WTC11 (cell line): ENCODE results near the gene YEATS2. TPM values are rescaled to one million over a fixed set of nuclear protein-coding genes. Genes with fewer than 3 reads are reported as not detected.

Experiments used
- ATAC-seq: fragments of 200-7000 bp; cut with Tn5 transposase; 2 replicates; pipeline ENCODE4 v1.10.0; 2021; ENCODE audit warnings: mild to moderate bottlenecking, moderate library complexity
- CTCF ChIA-PET: fragments of 300-600 bp; sonication (Branson Sonifier 250); formaldehyde crosslinking; loops from one replicate; lab custom pipeline; 2021; ENCODE audit warnings: antibody characterized with exemption; lab: Charles Lee
- POLR2A ChIA-PET: fragments of 350-600 bp; sonication (Branson Sonifier 250); formaldehyde crosslinking; loops from one replicate; lab custom pipeline; 2021; ENCODE audit warnings: antibody characterized with exemption; lab: Charles Lee
- DNase-seq: peaks from one replicate; pipeline ENCODE4 v3.0.0; 2021; ENCODE audit warnings: low spot score
- H3K27ac Mint-ChIP-seq: 2 replicates; pipeline ENCODE4 v1.8.0; 2021; ENCODE audit warnings: mixed read lengths
- H3K27me3 Mint-ChIP-seq: 2 replicates; pipeline ENCODE4 v1.8.0; 2021; ENCODE audit warnings: low read depth, mild to moderate bottlenecking, moderate library complexity, mixed read lengths
- H3K36me3 Mint-ChIP-seq: 2 replicates; pipeline ENCODE4 v1.8.0; 2021; ENCODE audit warnings: mixed read lengths
- H3K4me1 Mint-ChIP-seq: 2 replicates; pipeline ENCODE4 v1.8.0; 2022; ENCODE audit warnings: mixed read lengths
- H3K4me3 Mint-ChIP-seq: 2 replicates; pipeline ENCODE4 v1.8.0; 2021; ENCODE audit warnings: mild to moderate bottlenecking, moderate library complexity, mixed read lengths
- H3K9me3 Mint-ChIP-seq: 2 replicates; pipeline ENCODE4 v1.8.0; 2021; ENCODE audit warnings: mixed read lengths
- ETV6 ChIP-seq: sonication (generic); formaldehyde crosslinking; IDR thresholded peaks from 2 replicates; pipeline ENCODE4 v1.8.1; 2022; ENCODE audit warnings: mild to moderate bottlenecking, missing genetic modification reagents
- FOXK1 ChIP-seq: sonication (generic); formaldehyde crosslinking; IDR thresholded peaks from 2 replicates; pipeline ENCODE4 v1.8.0; 2022; ENCODE audit warnings: mild to moderate bottlenecking, moderate library complexity, missing genetic modification reagents
- IRF2 ChIP-seq: sonication (generic); formaldehyde crosslinking; IDR thresholded peaks from 2 replicates; pipeline ENCODE4 v1.8.0; 2022; ENCODE audit warnings: low read depth, missing genetic modification reagents, borderline replicate concordance
- JAZF1 ChIP-seq: fragments of 250-450 bp; sonication (Bioruptor Pico); IDR thresholded peaks from 2 replicates; pipeline ENCODE4 v1.9.0; 2021; ENCODE audit warnings: moderate library complexity, mild to moderate bottlenecking, inconsistent platforms
- MXD4 ChIP-seq: fragments of 250-450 bp; sonication (Bioruptor Pico); IDR thresholded peaks from 2 replicates; pipeline ENCODE4 v1.8.0; 2021; ENCODE audit warnings: mild to moderate bottlenecking, moderate library complexity, borderline replicate concordance
- MYBL2 ChIP-seq: sonication (generic); formaldehyde crosslinking; IDR thresholded peaks from 2 replicates; pipeline ENCODE4 v1.8.1; 2023; ENCODE audit warnings: mild to moderate bottlenecking, moderate library complexity, missing genetic modification reagents
- PRRX2 ChIP-seq: fragments of 250-450 bp; sonication (Bioruptor Pico); IDR thresholded peaks from 2 replicates; pipeline ENCODE4 v1.8.0; 2021; ENCODE audit warnings: mild to moderate bottlenecking
- SMAD4 ChIP-seq: sonication (generic); formaldehyde crosslinking; IDR thresholded peaks from 2 replicates; pipeline ENCODE4 v1.8.0; 2022; ENCODE audit warnings: mild to moderate bottlenecking, missing genetic modification reagents
- TEAD4 ChIP-seq: sonication (generic); formaldehyde crosslinking; IDR thresholded peaks from 2 replicates; pipeline ENCODE4 v1.8.0; 2022; ENCODE audit warnings: mild to moderate bottlenecking, missing genetic modification reagents
- ZNF263 ChIP-seq: sonication (generic); formaldehyde crosslinking; IDR thresholded peaks from 2 replicates; pipeline ENCODE4 v1.8.1; 2022; ENCODE audit warnings: low read depth, mild to moderate bottlenecking, moderate library complexity, missing genetic modification reagents
- ZNF396 ChIP-seq: fragments of 250-450 bp; sonication (Bioruptor Pico); IDR thresholded peaks from 2 replicates; pipeline ENCODE4 v1.8.0; 2021; ENCODE audit warnings: mild to moderate bottlenecking, moderate library complexity, borderline replicate concordance
- ZNF423 ChIP-seq: fragments of 250-450 bp; sonication (Bioruptor Pico); IDR thresholded peaks from 2 replicates; pipeline ENCODE4 v2.1.2; 2022; ENCODE audit warnings: mild to moderate bottlenecking, moderate library complexity
- ZNF671 ChIP-seq: fragments of 250-450 bp; sonication (Bioruptor Pico); IDR thresholded peaks from 2 replicates; pipeline ENCODE4 v1.8.0; 2021; ENCODE audit warnings: mild to moderate bottlenecking
- total RNA-seq: library from RNA; stranded (reverse); gene quantifications from 3 replicates; pipeline ENCODE4 v1.2.3, GENCODE V29; 2021
- TF ChIP-seq, protein P1 (sequence below): sonication (generic); formaldehyde crosslinking; IDR thresholded peaks from 2 replicates; pipeline ENCODE4 v1.8.1; 2022; ENCODE audit warnings: missing genetic modification reagents, borderline replicate concordance
- TF ChIP-seq, protein P2 (sequence below): sonication (generic); formaldehyde crosslinking; IDR thresholded peaks from 2 replicates; pipeline ENCODE4 v1.8.0; 2023; ENCODE audit warnings: mild to moderate bottlenecking, missing genetic modification reagents
- TF ChIP-seq, protein P3 (sequence below): fragments of 250-450 bp; sonication (Bioruptor Pico); conservative IDR thresholded peaks from 2 replicates; pipeline ENCODE4 v1.9.0; 2021; ENCODE audit warnings: mild to moderate bottlenecking
- TF ChIP-seq, protein P4 (sequence below): sonication (generic); formaldehyde crosslinking; IDR thresholded peaks from 2 replicates; pipeline ENCODE4 v1.8.1; 2022; ENCODE audit warnings: mild to moderate bottlenecking, missing genetic modification reagents, moderate library complexity, borderline replicate concordance

The YEATS2 gene
- total RNA-seq, 1 experiment from 2014 or later, result 42.5 TPM

DNA sequence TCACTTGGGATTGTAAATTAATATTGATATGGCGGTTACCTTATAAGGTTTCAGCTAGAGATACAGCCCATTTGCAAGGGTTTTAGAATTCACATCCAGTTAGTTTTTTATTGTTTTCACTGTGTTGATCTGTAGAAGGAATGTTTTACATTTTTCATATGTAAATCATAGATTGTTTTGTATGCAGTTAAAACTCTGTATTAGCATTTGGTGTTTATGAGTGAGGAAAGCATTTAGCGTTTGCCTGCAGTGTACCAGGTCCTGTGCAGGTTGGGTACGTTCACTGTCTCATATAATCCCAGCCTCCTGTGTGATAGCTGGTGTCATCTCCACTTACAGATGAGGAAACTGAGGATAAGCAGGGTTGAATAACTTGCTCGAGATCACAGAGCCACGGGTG, 104.0 kb downstream of the YEATS2 start (continued):
- TF ChIP-seq, protein P1, sequence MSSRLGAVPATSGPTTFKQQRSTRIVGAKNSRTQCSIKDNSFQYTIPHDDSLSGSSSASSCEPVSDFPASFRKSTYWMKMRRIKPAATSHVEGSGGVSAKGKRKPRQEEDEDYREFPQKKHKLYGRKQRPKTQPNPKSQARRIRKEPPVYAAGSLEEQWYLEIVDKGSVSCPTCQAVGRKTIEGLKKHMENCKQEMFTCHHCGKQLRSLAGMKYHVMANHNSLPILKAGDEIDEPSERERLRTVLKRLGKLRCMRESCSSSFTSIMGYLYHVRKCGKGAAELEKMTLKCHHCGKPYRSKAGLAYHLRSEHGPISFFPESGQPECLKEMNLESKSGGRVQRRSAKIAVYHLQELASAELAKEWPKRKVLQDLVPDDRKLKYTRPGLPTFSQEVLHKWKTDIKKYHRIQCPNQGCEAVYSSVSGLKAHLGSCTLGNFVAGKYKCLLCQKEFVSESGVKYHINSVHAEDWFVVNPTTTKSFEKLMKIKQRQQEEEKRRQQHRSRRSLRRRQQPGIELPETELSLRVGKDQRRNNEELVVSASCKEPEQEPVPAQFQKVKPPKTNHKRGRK (CRISPR knock-in tag), result no peak
- TF ChIP-seq, protein P2, sequence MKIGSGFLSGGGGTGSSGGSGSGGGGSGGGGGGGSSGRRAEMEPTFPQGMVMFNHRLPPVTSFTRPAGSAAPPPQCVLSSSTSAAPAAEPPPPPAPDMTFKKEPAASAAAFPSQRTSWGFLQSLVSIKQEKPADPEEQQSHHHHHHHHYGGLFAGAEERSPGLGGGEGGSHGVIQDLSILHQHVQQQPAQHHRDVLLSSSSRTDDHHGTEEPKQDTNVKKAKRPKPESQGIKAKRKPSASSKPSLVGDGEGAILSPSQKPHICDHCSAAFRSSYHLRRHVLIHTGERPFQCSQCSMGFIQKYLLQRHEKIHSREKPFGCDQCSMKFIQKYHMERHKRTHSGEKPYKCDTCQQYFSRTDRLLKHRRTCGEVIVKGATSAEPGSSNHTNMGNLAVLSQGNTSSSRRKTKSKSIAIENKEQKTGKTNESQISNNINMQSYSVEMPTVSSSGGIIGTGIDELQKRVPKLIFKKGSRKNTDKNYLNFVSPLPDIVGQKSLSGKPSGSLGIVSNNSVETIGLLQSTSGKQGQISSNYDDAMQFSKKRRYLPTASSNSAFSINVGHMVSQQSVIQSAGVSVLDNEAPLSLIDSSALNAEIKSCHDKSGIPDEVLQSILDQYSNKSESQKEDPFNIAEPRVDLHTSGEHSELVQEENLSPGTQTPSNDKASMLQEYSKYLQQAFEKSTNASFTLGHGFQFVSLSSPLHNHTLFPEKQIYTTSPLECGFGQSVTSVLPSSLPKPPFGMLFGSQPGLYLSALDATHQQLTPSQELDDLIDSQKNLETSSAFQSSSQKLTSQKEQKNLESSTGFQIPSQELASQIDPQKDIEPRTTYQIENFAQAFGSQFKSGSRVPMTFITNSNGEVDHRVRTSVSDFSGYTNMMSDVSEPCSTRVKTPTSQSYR (CRISPR knock-in tag), result no peak
- TF ChIP-seq SMAD4 (CRISPR knock-in tag), result no peak
- TF ChIP-seq TEAD4 (CRISPR knock-in tag), result no peak

DNA sequence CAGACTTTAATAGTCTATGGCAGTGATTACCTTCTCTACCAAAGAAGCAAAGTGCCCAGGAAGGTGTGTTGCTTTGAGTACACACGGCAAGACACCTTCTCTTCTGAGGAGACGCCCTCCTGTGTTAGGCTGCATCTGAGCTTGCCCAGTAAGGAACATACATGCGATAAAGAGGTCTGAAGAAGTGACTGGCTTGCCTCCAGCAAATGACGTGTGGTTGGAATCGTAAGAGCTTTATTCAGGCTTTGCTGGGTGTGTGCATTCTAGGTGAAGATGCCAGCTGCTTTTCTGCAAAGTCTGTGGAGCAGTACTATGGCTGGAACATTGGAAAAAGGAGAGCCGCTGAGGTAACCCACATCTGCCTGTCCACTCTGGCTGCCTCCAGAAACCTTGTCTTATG, 105.4 kb downstream of the YEATS2 start:
- Mint-ChIP-seq H3K36me3 (peaks cover 86% of the 10 kb centered on the region), H3K4me3 (no peak overlapping the region), H3K4me1 (no peaks in the 10 kb centered on the region), H3K9me3 (no peaks in the 10 kb centered on the region), H3K27me3 (no peaks in the 10 kb centered on the region), H3K27ac (no peak overlapping the region)
- no peak for DNase-seq
- ChIA-PET CTCF (no interaction called here), POLR2A (no interaction called here)
- no peak for TF ChIP-seq ZNF396 (CRISPR knock-in tag)
- no peak for TF ChIP-seq PRRX2 (CRISPR knock-in tag)
- TF ChIP-seq, protein P3, sequence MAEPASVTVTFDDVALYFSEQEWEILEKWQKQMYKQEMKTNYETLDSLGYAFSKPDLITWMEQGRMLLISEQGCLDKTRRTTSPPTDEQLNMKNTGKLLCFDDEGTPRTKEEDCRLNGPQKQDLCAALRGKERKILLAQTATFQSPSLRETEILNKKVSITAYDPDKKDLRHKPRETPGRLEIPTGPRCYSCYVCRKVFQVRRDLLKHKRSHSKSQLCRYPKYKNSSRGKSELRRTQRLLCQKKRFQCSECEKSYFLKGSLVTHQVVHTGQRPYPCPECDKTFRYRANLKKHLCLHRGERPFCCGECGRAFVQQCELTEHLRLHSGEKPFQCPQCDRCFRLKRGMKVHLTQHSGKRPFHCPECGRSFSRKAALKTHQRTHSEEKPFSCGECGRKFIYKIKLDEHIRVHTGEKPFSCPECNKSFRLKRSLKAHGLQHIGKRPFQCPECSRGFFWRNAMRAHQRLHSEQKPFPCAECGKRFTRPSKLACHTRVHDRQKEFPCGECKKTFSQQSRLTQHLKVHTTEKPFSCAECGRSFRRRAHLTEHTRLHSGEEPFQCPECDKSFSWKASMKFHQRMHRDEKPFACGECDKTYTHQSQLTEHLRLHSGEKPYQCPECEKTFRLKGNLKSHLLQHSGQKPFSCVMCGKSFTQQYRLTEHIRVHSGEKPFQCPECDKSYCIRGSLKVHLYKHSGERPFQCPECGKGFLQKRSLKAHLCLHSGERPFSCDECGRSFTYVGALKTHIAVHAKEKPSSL, result no peak
- TF ChIP-seq MYBL2 (CRISPR knock-in tag), result no peak
- no peak for TF ChIP-seq FOXK1
- no peak for TF ChIP-seq TEAD4 (CRISPR knock-in tag)
- no peak for TF ChIP-seq IRF2 (CRISPR knock-in tag)
- no peak for TF ChIP-seq ZNF263 (CRISPR knock-in tag)
- TF ChIP-seq ETV6, result no peak
- TF ChIP-seq, protein P4, sequence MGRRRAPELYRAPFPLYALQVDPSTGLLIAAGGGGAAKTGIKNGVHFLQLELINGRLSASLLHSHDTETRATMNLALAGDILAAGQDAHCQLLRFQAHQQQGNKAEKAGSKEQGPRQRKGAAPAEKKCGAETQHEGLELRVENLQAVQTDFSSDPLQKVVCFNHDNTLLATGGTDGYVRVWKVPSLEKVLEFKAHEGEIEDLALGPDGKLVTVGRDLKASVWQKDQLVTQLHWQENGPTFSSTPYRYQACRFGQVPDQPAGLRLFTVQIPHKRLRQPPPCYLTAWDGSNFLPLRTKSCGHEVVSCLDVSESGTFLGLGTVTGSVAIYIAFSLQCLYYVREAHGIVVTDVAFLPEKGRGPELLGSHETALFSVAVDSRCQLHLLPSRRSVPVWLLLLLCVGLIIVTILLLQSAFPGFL, result no peak
- TF ChIP-seq JAZF1 (CRISPR knock-in tag), result no peak
- ATAC-seq, result no peak

DNA sequence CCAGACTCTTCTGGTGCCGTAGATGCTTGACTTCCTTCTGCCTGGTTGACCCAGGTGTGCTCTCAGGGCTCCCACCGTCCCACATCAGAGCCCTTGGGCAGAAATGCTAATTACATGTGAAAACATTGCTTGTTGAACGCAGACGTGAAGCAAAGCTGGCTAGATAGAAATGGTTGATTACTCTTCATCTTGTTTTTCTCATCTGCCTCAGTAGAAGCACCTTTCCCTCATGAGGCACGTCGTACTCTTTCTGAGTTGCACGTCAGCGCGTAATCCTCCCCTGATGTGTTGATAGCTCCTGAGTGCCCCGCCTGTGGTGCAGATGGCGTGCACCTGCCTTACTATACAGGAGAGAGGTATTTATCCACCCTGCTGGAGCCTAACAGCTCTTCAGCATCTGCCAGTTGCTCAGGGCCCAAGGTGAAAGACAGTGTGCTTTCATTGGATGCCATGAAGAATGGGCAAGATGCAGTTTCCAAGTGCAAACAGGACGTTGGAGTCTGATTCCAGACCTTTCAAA, 109.7 kb downstream of the YEATS2 start:
- H3K27ac Mint-ChIP-seq, result no peak overlapping the region
- TF ChIP-seq ZNF671 (CRISPR knock-in tag) (no peak), MXD4 (CRISPR knock-in tag) (no peak), IRF2 (CRISPR knock-in tag) (no peak), ZNF423 (CRISPR knock-in tag) (no peak)
- TF ChIP-seq, all 79 proteins: peak for 0
- H3K4me1 Mint-ChIP-seq, result no peaks in the 10 kb centered on the region
- CTCF ChIA-PET, result interaction anchor here (0.6 kb wide), 1 partner anchor 11 kb away, joined by 3 read pairs; no protein-coding TSS in a partner anchor
- no peak for DNase-seq
- POLR2A ChIA-PET, result no interaction called here
- H3K36me3 Mint-ChIP-seq, result peaks cover 85% of the 10 kb centered on the region
- no peaks in the 10 kb centered on the region for H3K9me3 Mint-ChIP-seq
- H3K4me3 Mint-ChIP-seq, result no peak overlapping the region
- H3K27me3 Mint-ChIP-seq, result no peaks in the 10 kb centered on the region
- no peak for ATAC-seq
